OCI-LY7 (cell line): ENCODE measurements around the gene CADM2. TPM values are rescaled to one million over a fixed set of nuclear protein-coding genes. Genes with fewer than 3 reads are reported as not detected.

Experiments used
- BruUV-seq: library from RNA; stranded (reverse); fragments of 400-500 nt; replicated peaks from 2 replicates; lab custom pipeline; 2021; lab: Mats Ljungman, UMichigan
- CTCF ChIA-PET: fragments of 300-600 bp; sonication (Branson Sonifier 250); formaldehyde crosslinking; loops from one replicate; lab custom pipeline; 2022; ENCODE audit warnings: antibody characterized with exemption; ENCODE audit not compliant: unreplicated experiment; lab: Charles Lee
- POLR2A ChIA-PET: fragments of 300-600 bp; sonication (Branson Sonifier 250); formaldehyde crosslinking; loops from one replicate; lab custom pipeline; 2022; ENCODE audit warnings: antibody characterized with exemption; lab: Charles Lee
- DNase-seq: peaks from one replicate; pipeline ENCODE4 v3.0.0-alpha.2; 2015; ENCODE audit warnings: low spot score
- H2AFZ ChIP-seq: fragments of 200-600 bp; sonication (generic), shearing (Covaris generic); 2 replicates; pipeline ENCODE4 v1.6.1; 2014; ENCODE audit warnings: mild to moderate bottlenecking, antibody characterized with exemption, low read length, moderate library complexity
- H3K27ac ChIP-seq: fragments of 200-600 bp; sonication (generic); 2 replicates; pipeline ENCODE4 v1.5.1; 2014; ENCODE audit warnings: mixed run types, low read depth, mild to moderate bottlenecking, moderate library complexity, low read length, inconsistent platforms; ENCODE audit not compliant: poor library complexity, severe bottlenecking
- H3K36me3 ChIP-seq: fragments of 200-600 bp; sonication (generic); 2 replicates; pipeline ENCODE4 v1.6.1; 2014; ENCODE audit warnings: mild to moderate bottlenecking, antibody characterized with exemption, low read length, moderate library complexity, mixed read lengths; ENCODE audit not compliant: insufficient read depth
- H3K4me1 ChIP-seq: fragments of 200-600 bp; sonication (generic); 2 replicates; pipeline ENCODE4 v1.5.1; 2014; ENCODE audit warnings: mild to moderate bottlenecking, low read length; ENCODE audit not compliant: insufficient read depth, poor library complexity, severe bottlenecking
- H3K4me2 ChIP-seq: fragments of 200-600 bp; sonication (generic); 2 replicates; pipeline ENCODE4 v1.6.1; 2014; ENCODE audit warnings: mild to moderate bottlenecking, low read length
- H3K4me3 ChIP-seq: fragments of 200-600 bp; sonication (generic); 2 replicates; pipeline ENCODE4 v1.5.1; 2014; ENCODE audit warnings: mild to moderate bottlenecking, low read depth, low read length; ENCODE audit not compliant: poor library complexity, severe bottlenecking
- H3K79me2 ChIP-seq: fragments of 200-600 bp; sonication (generic); 2 replicates; pipeline ENCODE4 v1.6.1; 2016; ENCODE audit warnings: low read depth, mild to moderate bottlenecking, low read length, moderate library complexity, mixed read lengths; ENCODE audit not compliant: insufficient read depth
- H3K9me2 ChIP-seq: fragments of 200-600 bp; sonication (generic); 2 replicates; pipeline ENCODE4 v1.6.1; 2016; ENCODE audit warnings: mild to moderate bottlenecking, low read length, mixed read lengths; ENCODE audit not compliant: insufficient read depth
- H3K9me3 ChIP-seq: fragments of 200-600 bp; sonication (generic); 2 replicates; pipeline ENCODE4 v1.6.1; 2014; ENCODE audit warnings: mild to moderate bottlenecking, mixed run types, low read length, mixed read lengths
- H4K20me1 ChIP-seq: fragments of 200-600 bp; sonication (generic); 2 replicates; pipeline ENCODE4 v1.6.1; 2014; ENCODE audit warnings: mild to moderate bottlenecking, antibody characterized with exemption, low read length, moderate library complexity, mixed read lengths; ENCODE audit not compliant: insufficient read depth
- EZH2phosphoT487 ChIP-seq: fragments of 200-600 bp; sonication (generic); IDR thresholded peaks from 2 replicates; pipeline ENCODE4 v1.6.1; 2018; ENCODE audit warnings: low read depth, borderline replicate concordance, mild to moderate bottlenecking, mixed run types, antibody characterized with exemption, low read length, moderate library complexity, mixed read lengths
- intact Hi-C: fragments of 100-400 bp; cut with micrococcal nuclease; formaldehyde crosslinking; loops from one replicate; pipeline ENCODE4 v1.10.0; 2022; ENCODE audit not compliant: unreplicated experiment
- total RNA-seq, 2 experiments: library from RNA; depleted of rRNA in 1 of 2; stranded (reverse); fragments of >200 nt in 1 of 2; shearing (Covaris generic) in 1 of 2; gene quantifications; 2 replicates each; pipeline ENCODE4 v1.2.3, GENCODE V29; 2014 to 2022
- TF ChIP-seq, protein P1 (sequence below): fragments of 200-600 bp; sonication (generic); conservative IDR thresholded peaks from 2 replicates; pipeline ENCODE4 v1.5.1; 2014; ENCODE audit warnings: mild to moderate bottlenecking, antibody characterized with exemption, low read length, moderate library complexity, mixed read lengths

Gene CADM2
- total RNA-seq, 2 experiments from 2014 or later = not detected

DNA sequence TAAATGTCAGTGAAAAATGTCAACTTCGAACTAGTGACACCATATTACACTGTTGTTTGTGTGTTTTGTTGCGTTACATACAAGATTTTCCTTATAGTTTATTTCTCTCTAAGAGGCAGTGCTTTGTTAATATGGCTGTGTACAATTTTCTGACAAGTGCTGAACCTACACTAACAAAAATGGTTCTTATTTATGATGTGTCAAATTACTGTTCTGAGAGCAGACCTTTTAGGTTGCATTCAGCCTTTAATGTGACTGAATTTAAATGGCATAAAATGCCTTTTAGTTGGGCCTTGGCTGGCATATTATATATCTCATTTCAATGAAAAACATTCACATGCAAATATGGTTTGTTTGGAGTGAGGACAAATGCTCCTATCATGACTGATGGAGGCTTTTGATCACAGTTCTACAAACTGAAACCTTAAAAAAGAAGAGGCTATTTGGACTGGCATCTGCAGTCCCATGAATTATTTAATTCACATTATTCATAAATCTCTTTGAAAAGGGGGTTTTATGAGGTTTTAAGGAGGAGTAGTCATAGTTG lies 750.6 kb downstream of the CADM2 start:
- POLR2A ChIA-PET = no interaction called here
- DNase-seq = no peak
- intact Hi-C loops = no loop called here
- Histone ChIP-seq H3K9me3 (no peaks in the 10 kb centered on the region), H3K36me3 (no peaks in the 10 kb centered on the region), H3K4me3 (no peak overlapping the region), H3K9me2 (no peaks in the 10 kb centered on the region), H3K79me2 (no peaks in the 10 kb centered on the region), H4K20me1 (no peaks in the 10 kb centered on the region), H3K27ac (no peak overlapping the region), H3K4me2 (no peak overlapping the region), H3K4me1 (no peaks in the 10 kb centered on the region), H2AFZ (no peak overlapping the region)
- CTCF ChIA-PET = no interaction called here
- TF ChIP-seq, protein P1, sequence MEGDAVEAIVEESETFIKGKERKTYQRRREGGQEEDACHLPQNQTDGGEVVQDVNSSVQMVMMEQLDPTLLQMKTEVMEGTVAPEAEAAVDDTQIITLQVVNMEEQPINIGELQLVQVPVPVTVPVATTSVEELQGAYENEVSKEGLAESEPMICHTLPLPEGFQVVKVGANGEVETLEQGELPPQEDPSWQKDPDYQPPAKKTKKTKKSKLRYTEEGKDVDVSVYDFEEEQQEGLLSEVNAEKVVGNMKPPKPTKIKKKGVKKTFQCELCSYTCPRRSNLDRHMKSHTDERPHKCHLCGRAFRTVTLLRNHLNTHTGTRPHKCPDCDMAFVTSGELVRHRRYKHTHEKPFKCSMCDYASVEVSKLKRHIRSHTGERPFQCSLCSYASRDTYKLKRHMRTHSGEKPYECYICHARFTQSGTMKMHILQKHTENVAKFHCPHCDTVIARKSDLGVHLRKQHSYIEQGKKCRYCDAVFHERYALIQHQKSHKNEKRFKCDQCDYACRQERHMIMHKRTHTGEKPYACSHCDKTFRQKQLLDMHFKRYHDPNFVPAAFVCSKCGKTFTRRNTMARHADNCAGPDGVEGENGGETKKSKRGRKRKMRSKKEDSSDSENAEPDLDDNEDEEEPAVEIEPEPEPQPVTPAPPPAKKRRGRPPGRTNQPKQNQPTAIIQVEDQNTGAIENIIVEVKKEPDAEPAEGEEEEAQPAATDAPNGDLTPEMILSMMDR = no peak
- no peak for TF ChIP-seq EZH2phosphoT487
- BruUV-seq = no TSS peak

DNA sequence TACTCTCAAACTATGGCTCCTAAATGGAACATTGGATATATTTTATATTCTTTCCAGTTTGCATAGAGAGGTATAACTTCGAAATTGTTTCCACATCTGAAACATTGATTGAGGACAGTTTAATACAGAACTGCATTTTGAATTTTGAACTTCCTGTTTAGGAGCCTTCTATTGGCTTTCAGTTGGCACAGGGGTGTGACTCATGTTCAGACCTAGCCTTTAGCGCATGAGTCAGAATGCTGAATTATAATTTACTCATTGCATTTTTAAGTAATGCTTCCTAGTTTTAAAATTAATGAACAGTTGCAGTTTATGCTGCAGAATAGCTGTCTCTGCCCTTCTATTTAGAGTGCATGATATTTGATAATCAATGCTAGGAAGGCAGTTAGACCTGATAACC lies 751.7 kb downstream of the CADM2 start:
- no peaks in the 10 kb centered on the region for H3K79me2 ChIP-seq
- no peaks in the 10 kb centered on the region for H4K20me1 ChIP-seq
- H3K4me3 ChIP-seq = no peak overlapping the region
- no peaks in the 10 kb centered on the region for H3K9me3 ChIP-seq
- no TSS peak for BruUV-seq
- intact Hi-C loops = no loop called here
- no peak overlapping the region for H2AFZ ChIP-seq
- no peaks in the 10 kb centered on the region for H3K4me1 ChIP-seq
- H3K27ac ChIP-seq = no peak overlapping the region
- H3K4me2 ChIP-seq = no peak overlapping the region
- TF ChIP-seq, protein P1 = no peak
- no peak for TF ChIP-seq EZH2phosphoT487
- POLR2A ChIA-PET = no interaction called here
- CTCF ChIA-PET = no interaction called here
- no peaks in the 10 kb centered on the region for H3K9me2 ChIP-seq
- no peaks in the 10 kb centered on the region for H3K36me3 ChIP-seq
- DNase-seq = no peak

- Histone ChIP-seq H3K4me3 (no peak overlapping the region), H3K79me2 (no peaks in the 10 kb centered on the region), H3K27ac (no peak overlapping the region), H3K4me2 (no peak overlapping the region), H4K20me1 (no peaks in the 10 kb centered on the region), H2AFZ (no peak overlapping the region), H3K9me3 (no peaks in the 10 kb centered on the region), H3K36me3 (no peaks in the 10 kb centered on the region), H3K9me2 (no peaks in the 10 kb centered on the region), H3K4me1 (no peaks in the 10 kb centered on the region)
- TF ChIP-seq, protein P1 = no peak
- TF ChIP-seq EZH2phosphoT487 = no peak
- no peak for DNase-seq
- ChIA-PET POLR2A (interaction anchor here (0.7 kb wide), 1 partner anchor 18 kb away, joined by 3 read pairs; no protein-coding TSS in a partner anchor), CTCF (no interaction called here)
- intact Hi-C loops = no loop called here
- BruUV-seq = no TSS peak
Measured at GRCh38 chr3:85721409-85722145, 762.8 kb downstream of the CADM2 start.
